C4-2B (cell line): ENCODE data around the gene TENM4.

Source experiments
- H3K27ac ChIP-seq: fragments of 450-650 bp; 2 replicates; pipeline ENCODE4 v1.5.1; 2017
- ZFX ChIP-seq: fragments of 450-650 bp; IDR thresholded peaks from 2 replicates; pipeline ENCODE4 v1.6.1; 2017
- TF ChIP-seq, protein P1 (sequence below): fragments of 450-650 bp; conservative IDR thresholded peaks from 2 replicates; pipeline ENCODE4 v1.5.1; 2017; ENCODE audit warnings: mild to moderate bottlenecking

The TENM4 gene

DNA sequence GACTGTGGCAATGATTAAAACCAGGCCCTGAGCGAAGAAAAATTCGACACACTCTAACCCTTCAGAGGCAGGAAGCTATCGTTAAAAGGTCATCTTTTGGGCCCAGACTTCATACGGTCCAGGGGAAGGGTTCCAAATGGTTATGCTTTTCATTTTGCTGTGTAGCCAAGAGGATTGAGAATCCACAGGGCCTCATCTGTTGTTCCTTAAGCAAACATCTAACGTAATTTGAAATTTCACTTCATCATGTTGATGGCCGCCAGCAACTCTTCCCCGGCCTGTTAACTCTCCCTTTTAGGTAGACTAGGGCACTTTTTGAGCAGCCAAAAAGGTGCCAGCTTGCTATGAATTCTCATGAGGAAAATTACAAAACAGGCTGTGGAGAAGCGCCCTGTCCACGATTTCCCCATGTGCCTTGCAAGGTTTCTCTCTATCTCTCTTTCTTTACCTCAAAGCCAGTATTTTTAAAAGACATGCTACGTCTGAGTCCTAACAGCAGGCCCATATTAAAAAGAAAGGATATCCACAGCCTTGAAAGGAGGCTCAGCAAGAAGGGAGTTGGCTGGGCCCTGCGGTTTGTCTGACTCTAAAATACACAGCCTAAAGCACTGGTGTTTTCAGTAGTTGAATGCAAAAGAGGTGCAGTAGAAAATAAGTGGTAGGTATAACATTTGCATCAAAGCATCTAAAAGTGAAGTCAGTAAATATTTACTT lies 509.9 kb downstream of the TENM4 start:
- H3K27ac ChIP-seq: no peak overlapping the region
- TF ChIP-seq, protein P1, sequence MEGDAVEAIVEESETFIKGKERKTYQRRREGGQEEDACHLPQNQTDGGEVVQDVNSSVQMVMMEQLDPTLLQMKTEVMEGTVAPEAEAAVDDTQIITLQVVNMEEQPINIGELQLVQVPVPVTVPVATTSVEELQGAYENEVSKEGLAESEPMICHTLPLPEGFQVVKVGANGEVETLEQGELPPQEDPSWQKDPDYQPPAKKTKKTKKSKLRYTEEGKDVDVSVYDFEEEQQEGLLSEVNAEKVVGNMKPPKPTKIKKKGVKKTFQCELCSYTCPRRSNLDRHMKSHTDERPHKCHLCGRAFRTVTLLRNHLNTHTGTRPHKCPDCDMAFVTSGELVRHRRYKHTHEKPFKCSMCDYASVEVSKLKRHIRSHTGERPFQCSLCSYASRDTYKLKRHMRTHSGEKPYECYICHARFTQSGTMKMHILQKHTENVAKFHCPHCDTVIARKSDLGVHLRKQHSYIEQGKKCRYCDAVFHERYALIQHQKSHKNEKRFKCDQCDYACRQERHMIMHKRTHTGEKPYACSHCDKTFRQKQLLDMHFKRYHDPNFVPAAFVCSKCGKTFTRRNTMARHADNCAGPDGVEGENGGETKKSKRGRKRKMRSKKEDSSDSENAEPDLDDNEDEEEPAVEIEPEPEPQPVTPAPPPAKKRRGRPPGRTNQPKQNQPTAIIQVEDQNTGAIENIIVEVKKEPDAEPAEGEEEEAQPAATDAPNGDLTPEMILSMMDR: no peak
- no peak for TF ChIP-seq ZFX

DNA sequence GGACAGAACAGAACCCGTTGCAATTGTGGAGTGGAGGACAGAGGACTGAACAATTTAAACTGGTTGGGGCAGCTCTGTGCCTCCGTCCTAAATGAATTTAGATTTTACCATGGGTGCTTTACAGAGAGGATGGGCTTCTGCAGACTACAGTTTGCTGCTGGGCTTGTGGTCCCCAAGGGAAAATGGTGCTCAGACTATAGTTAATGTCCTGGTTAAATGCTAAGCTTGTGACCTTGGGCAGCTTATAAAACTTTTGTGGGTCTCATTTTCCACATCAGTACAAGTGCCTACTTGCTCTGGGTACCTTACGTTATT lies 511.0 kb downstream of the TENM4 start:
- TF ChIP-seq, protein P1: no peak
- TF ChIP-seq ZFX: no peak
- no peak overlapping the region for H3K27ac ChIP-seq

DNA sequence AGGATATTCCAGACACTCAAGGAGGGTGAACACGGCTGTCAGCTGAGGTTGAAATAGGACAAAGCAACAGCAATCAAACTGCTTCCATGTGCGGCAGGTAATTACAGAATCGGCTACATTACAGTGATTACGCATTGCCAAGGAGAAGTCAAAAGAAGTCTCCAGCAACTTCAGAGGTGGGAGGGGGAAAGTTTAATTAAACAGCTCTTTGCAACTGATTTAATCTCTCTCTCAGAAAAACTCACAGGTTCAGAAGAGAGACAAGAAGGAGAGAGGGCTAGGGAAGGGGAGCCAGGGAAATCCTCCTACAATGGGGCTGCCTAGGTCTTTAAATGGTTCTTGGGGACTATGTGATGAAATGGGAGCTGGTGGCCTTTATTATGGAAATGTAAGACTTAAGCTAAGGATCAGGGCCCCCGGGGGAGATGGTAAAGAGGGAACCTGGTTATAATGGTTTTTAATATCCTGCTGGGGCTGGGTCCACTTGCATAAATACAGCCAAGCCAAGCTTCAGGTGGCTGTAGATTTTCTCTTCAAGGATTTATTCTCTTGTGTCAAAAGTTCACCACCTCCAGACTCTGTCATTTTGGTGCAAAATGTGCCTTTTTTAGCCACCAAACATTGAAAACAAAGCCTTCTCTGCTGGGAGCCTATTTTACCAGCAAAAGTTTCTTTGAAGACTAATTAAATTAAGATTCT lies 511.5 kb downstream of the TENM4 start:
- TF ChIP-seq, protein P1: no peak
- TF ChIP-seq ZFX: no peak
- H3K27ac ChIP-seq: no peak overlapping the region

DNA sequence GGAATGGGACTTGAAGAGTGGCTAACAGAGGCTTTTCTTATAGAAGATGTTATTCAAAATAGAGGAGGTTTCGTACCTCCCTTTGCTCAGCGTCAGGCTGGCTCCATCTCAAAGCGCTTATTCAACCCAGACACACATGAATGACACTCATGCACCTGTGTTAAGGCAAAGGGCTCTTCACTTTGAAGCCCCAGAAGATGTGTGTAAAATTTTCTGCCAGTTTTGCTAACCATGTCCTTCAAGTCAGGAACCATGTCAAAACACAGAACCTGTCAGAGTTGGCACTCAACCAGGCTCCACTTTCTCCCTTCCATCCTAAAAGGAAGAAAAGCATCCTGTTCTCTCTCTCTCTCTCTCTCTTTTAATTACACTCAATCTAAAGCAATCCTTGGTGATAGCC lies 513.3 kb downstream of the TENM4 start:
- H3K27ac ChIP-seq: no peak overlapping the region
- TF ChIP-seq, protein P1: no peak
- TF ChIP-seq ZFX: no peak

DNA sequence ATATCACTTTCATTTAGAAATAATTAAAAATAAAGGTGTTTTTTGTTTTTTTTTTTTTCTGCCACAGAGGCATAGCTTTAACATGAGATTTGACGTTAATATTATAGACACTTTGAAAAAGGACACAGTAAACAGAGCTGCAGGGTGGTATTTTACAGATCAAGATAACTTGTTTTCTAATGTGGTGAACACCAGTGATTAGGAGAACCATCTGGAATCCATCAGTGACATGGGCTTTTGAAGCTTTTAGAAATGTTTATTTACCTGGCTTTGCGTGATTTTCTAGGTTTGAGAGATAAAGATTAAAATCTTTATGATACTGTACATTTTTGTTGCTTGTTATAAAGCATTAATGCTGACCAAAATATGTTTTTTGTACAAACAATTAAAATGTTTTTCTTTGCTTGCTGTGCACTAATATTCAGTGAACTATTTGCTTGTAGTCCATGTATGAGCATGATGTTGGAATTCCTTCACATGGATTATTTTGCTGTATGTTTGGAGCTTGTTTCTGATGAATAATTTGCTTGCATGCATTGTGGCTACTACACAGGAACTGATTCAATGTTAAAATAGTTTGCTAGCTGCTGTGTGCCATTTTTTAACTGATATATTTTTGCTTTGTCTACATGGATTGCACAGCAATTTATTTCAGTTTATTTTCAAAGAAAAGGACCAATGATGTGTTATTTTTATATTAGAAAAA lies 514.0 kb downstream of the TENM4 start:
- H3K27ac ChIP-seq: no peak overlapping the region
- TF ChIP-seq ZFX: no peak
- TF ChIP-seq, protein P1: no peak

DNA sequence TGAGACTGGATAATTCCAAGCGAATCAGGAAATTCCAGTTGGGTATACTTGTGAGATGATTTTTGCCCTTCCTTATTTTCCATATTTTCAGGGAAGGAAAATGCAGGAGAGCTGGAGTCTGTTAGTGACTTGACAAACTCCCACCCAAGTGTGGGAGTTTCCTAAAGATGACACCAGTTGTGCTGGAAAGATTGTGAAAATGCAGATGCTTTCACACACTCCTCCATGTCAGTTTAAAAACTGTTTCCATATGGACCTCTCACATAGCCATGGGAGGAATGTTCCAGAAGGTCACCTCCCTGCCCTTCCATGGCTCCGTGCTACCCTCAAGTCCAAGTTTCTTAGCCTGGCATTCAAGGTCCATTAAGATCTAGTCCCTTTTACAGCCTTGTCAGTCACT lies 515.4 kb downstream of the TENM4 start:
- no peak overlapping the region for H3K27ac ChIP-seq
- TF ChIP-seq, protein P1: no peak
- TF ChIP-seq ZFX: no peak
